Measurements from ENCODE around the gene ZBED4.

GRCh38 chr22:49933236-49934159 lies 79.9 kb downstream of the ZBED4 start:
- TF ChIP-seq ZBTB33 (IDR thresholded peaks at IDR 0.05; ENCODE audit: extremely low read depth, insufficient replicate concordance, low read length) (no peak), CTCF (IDR thresholded peaks at IDR 0.05 in 2 of 3, conservative IDR thresholded peaks at IDR 0.05 in 1 of 3; ENCODE audit: borderline replicate concordance in 1 of 3, insufficient read depth in 1 of 3, low read depth in 2 of 3, low read length in 2 of 3) (no peak), ZFX (IDR thresholded peaks at IDR 0.05) (no peak), ATF3 (IDR thresholded peaks at IDR 0.05) (no peak), POLR2A (IDR thresholded peaks at IDR 0.05; ENCODE audit: borderline replicate concordance, extremely low read depth, insufficient read depth, insufficient read length) (no peak), EZH2 (IDR thresholded peaks at IDR 0.05) (no peak), POLR2AphosphoS5 (IDR thresholded peaks at IDR 0.05; ENCODE audit: low read depth, low read length) (no peak), EGR1 (IDR thresholded peaks at IDR 0.05; ENCODE audit: low read depth) (no peak), MAX (IDR thresholded peaks at IDR 0.05) (no peak)
